HG02610 (cell line): ENCODE results near the gene ASH1L.
"Not testable (repeated sequence)": the region's sequence is repeated elsewhere in the genome, so short reads cannot be mapped to it uniquely, and the experiment has no call there.

ENCODE experiments used
- ATAC-seq: cut with Tn5 transposase; IDR thresholded peaks from one replicate; pipeline ENCODE4 v1.9.1; 2021; ENCODE audit warnings: mild to moderate bottlenecking, moderate library complexity; ENCODE audit not compliant: unreplicated experiment

ASH1L gene

DNA sequence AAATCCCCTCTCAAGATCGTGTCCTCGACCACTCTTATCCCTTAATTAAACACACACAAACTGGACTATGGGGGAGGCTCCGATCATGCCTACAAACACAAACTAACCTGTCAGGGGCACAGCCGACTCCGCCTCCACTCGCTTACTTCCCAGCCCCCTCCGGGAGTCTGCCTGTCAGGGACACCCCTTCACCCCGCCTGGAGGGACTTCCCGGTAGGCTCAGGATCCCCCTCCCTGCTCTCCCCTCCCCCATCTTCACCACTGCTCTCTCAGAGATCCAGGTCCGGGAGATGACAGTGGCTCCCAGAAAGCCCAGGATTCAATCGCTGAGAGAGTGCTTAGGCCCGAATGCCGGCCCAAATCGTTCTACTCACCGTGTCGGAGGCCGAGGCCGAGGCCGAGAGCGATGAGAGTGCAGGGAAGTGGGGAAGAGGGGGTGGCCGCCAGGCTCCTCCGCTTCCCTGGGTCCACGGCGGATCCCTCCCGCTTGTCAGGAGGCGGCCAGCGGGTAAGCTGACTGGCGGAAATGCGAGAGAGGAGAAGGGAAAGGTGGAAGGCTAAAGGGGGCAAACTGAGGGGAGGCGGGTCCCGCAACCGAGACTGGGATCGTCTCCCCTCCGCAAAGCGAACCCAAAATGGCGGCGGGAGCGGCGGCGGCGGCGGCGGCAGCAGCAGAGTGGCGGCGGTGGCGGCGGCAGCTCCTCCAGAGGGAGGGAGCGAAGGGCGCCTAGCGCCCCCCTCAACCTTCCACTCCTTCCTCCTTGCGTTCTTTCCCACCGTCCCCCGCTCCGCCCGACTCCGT is 623 bp downstream of the ASH1L start:
- ATAC-seq, result peak; percentile 33

DNA sequence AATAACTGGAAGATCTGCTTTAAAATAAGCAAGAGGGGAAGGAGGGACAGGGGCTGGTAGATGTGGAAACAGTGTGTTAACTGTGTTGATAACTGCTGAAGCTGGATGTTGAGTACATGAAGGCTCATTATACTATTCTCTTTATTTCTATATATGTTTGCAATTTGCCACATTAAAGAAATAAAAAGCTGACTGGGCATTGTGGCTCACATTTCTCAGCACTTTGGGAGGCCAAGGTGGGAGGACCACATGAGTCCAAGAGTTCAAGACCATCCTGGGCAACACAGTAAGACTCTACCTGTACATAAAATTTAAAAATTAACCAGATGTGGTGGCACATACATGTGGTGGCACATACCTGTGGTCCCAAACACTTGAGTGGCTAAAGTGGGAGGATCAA is 6.7 kb downstream of the ASH1L start:
- ATAC-seq, result no peak

DNA sequence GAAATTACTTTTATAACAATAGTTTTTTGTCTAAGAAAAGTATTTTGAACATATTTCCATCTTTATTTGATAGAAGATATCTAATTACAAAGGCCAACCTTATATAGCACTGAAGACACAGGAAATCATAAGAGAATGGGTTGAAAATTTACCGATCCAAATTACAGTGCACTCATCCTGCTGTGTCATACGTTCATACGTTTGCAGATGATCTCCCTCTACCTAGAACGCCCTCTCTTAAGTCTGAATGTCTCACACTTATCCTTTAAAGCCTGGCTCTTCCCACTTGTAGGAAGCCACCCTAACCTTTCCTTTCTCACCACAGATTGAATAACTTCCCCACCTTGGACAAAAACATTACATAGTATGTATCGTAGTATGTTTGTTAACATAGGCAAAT is 9.3 kb downstream of the ASH1L start:
- ATAC-seq, result no peak

DNA sequence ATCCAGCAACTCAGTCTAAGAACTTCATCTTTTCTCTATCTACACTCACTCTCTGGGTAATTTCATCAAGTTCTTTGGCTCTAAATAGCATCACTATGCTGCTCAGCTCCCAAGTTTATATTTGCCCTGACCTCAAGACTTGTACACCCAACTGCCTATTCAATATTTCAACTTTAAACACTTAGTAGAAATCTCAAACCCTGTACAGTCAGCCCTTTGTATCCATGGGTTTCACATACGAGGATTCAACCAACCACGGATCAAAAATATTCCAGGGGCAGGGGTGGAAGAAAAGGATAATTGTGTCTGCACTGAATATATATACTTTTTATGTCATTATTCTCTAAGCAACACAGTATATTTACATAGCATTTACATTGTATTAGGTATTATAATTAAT is 13.9 kb downstream of the ASH1L start:
- ATAC-seq, result no peak

DNA sequence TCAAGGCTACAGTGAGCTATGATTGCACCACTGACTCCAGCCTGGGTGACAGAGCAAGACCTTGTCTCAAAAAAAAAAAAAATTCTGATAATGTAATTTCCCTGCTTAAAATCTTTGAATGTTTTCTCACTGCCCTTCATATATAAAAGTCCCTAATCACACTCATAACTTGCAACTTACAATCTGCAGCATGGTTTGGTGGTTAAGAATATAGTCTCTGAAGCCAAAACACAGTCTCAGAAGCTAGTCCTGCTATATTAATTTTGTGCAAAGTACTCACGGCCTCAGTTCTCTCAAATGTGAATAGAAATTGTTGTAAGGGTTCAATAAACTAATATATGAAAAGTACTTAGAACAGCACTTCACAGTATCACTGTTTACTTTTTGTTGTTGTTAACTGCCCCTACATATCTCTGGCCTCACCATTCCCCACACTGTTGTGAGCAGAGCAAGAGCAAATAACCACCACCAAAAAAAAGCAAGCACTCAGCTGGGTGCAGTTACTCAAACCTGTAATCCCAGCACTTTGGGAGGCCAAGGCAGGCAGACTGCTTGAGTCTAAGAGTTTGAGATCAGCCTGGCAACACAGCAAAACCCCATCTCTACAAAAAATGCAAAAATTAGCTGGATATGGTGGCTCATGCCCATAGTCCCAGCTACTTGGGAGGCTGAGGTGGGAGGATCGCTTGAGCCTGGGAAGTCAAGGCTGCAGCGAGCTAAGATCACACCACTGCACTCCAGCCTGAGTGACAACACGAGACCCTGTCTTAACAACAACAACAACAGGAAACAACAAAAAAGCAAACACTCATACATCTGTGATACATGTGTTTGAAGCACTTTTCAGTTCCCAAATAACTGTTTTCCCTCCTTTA is 22.4 kb downstream of the ASH1L start:
- ATAC-seq, result peak; percentile 46

DNA sequence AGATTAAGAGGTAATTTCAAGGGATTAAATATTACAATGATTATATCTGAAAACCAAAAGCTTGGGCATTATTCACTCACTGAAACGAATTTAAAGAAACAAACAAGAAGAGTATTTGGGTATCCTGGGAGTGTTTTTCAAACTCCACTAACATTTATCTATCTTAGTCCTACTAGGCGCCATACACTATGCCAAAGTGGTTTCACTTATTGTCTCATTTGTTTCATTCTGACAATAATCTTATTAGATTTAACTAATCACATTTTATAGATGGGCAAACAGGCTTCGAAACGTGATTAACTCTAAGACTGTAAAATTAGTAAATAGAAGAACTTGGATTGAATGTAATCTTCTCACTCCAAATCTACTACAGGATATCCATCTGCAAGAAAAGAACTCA is 25.4 kb downstream of the ASH1L start:
- no peak for ATAC-seq

DNA sequence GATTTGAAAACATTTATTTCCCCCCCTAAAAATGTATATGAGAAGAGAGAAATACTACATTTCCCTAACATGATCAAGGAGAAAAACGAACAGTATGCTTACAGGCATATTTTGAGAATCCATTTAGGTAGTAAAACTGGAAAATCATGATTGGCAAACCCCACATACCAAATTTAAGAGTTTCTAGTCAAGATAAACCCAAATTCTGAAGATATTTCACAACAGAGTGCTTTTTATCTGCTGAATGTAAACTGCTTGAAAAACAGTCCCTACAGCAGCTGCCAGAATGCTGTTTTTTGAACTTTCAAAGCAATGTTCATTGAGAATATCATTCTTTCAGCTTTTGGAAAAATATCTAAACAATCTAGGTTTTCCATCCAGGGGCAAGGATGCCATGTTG is 31.0 kb downstream of the ASH1L start:
- ATAC-seq, result no peak

DNA sequence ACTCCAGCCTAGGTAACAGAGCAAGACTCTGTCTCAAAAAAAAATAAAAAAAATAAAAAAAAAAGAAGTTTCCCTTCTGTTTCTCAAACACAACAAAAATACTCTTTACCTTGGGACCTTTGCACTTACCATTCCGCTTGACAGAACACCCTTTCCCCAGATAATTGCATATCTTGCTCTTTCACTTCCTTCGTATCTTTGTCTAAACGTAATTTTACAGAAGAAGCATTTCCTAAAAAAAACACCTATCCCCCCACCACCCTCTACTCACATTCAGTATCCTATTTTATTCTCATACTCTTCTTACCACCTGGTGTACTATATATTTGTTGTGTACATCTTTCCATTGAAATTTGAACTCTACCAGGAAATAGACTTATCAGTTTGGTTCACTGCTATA is 32.7 kb downstream of the ASH1L start:
- no peak for ATAC-seq

DNA sequence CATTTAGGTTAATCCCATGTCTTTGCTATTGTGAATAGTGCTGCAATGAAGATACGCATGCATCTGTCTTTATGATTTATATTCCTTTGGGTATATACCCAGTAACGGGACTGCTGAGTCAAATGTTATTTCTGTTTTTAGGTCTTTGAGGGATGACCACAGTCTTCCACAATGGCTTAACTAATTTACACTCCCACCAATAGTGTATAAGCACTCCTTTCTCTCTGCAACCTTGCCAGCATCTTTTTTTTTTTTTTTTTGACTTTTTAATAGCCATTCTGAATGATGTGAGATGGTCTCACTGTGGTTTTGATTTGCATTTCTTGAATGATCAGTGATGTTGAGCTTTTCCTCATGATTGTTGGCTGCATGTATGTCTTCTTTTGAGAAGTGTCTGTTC is 33.5 kb downstream of the ASH1L start:
- no peak for ATAC-seq

DNA sequence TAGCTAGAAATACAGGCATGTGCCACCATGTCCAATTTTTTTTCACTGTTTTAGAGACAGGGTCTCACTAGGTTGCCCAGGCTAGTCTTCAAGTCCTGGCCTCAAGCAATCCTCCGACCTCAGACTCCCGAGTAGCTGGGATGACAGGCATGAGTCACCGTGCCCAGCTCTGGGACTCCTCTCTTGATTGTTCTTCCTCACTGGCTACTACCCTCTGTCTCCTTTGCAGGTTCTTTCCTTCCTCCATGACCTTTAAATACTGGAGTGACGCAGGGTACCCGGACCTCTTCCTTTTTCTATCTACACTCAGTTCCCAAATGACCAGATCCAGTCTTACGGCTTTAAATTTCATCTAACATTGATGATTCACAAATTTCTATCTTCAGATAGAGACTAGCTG is 34.9 kb downstream of the ASH1L start:
- ATAC-seq, result no peak

DNA sequence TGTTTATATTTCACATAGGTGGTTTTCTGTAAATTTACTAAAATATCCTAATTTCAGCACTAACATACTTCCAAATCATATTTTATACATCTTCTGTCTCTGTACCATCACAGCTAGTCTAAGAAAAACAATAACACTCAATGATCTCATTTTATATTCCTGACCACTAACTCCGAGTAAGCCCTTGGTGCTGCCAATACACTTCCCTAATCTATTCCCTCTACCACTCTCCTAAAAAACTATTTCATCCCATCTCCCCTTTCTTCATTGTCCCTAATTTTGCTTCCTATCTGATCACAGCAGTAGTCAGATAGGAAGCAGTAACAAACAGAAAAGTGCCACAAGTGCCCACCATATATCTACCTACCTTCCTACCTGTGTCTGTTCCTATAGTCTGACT is 36.2 kb downstream of the ASH1L start:
- ATAC-seq, result no peak

DNA sequence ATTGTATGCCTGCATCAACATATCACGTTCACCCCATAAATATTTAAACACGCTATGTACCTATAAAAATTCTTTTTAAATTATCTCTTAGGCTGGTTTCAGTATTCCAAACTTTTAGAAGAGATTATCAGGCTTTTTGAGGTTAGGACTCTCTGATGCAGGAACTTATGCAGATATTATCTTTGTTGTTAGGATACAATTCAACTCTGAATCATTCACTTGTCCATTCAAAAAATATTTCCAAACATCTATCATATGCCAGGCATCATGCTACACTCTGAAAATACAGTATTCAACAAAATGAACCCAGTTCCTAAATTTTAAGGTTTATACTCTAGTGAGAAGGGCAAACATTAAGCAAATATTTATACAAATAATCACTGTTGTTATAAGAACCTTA is 40.5 kb downstream of the ASH1L start:
- ATAC-seq, result no peak

DNA sequence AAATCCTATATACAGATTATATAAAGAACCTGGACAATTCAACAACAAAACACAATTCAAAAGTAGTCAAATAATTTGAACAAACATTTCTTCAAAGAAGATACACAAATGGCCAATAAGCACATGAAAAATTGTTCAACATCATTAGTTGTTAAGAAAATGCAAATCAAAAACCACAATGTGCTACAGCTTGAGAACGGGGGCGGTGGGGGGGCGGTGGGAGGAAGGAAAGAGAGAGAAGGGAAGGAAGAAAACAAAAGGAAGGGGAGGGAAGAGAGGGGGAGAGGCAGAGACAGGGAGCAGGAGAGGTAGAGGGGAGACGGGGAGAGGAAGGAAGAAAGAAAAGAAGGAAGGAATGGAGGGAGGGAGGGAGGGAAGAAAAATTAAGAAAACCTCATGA is 44.1 kb downstream of the ASH1L start:
- no peak for ATAC-seq

DNA sequence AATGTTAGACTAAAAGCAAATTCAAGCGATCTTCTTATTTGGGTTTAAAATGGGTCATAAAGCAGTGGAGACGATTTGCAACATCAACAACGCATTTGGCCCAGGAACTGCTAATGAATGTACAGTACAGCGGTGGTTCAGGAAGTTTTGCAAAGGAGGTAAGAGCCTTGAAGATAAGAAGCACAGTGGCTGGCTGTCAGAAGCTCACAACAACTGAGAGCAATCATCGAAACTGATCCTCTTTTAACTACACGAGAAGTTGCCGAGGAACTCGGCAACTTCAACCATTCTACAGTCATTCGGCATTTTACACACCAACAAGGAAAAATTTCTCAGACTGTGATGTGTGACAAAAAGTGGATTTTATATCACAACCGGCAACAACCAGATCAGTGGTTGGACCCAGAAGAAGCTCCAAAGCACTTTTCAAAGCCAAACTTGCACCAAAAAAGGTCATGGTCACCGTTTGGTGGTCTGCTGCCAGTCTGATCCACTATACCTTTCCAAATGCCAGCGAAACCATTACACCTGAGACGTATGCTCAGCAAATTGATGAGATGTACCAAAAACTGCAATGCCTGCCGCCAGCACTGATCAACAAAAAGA is 47.9 kb downstream of the ASH1L start:
- no peak for ATAC-seq

DNA sequence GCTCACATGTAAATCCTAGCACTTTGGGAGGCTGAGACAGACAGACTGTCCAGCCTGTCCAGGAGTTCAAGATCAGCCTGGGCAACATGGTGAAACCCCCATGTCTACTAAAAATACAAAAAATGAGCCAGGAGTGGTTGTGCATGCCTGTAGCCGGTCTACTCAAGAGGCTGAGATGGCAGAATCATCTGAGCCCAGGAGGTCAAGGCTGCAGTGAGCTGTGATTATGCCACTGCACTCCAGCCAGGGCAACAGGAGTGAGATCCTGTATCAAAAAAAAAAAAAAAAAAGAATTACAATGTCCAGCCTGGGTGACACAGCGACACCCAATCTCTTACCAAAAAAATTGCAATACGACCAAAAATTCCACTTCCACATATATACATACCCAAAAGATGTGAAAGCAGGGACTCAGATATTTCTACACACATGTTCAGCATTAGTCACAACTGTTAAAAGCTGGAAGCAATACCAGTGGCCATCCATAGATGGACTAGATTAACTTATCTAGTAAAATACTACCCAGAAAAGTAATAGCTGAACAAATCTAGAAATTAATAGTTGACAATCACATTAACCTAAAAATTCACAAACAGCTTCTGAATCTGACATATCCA is 49.2 kb downstream of the ASH1L start:
- ATAC-seq, result no peak

DNA sequence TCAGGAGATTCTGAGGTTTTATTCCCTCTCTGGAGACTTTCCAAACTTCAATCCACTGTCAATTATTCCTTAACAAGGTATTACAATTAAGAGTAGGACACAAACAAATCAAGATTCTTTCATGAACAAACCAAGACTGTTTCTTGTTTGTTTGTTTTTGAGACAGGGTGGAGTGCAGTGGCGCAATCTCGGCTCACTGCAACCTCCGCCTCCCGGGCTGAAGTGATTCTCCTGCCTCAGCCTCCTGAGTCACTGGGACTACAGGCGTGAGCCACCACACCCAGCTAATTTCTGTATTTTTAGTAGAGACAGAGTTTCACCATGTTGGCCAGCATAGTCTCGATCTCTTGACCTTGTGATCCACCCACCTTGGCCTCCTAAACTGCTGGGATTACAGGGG is 51.2 kb downstream of the ASH1L start:
- not testable (repeated sequence) for ATAC-seq

DNA sequence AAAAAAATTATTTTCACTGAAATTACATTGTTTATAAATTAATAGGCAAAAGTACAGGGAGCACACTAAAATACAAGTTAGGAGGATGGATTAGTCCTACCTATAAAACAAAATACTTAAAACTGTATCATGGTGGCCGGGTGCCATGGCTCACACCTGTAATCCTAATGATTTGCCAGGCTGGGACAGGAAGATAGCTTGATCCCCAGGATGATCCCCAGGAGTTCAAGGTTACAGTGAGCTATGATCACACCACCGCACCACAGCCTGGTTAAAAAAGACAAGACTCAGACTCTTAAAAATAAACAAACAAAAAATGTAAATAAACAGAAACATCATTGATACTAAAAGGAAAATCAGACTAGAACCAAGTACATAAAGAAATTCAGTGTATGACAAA is 53.5 kb downstream of the ASH1L start:
- ATAC-seq, result no peak

DNA sequence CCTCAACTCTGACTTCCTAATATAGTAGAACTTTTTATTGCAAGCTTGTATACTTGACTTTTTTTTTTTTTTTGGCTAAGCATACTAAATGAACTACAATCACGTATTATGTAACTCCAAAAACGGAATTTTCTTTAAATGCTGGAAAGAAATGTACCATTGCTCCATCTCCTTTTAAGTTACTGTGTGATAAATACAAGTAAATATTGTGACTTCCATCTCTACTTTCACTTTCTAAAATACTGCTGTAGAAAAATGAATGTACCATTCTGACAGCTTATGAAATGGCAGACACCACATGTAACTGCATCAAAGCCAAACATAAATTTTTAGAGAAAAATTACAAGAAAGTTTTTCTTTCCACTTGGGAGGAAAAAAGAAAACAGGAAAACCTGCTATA is 54.7 kb downstream of the ASH1L start:
- ATAC-seq, result no peak

DNA sequence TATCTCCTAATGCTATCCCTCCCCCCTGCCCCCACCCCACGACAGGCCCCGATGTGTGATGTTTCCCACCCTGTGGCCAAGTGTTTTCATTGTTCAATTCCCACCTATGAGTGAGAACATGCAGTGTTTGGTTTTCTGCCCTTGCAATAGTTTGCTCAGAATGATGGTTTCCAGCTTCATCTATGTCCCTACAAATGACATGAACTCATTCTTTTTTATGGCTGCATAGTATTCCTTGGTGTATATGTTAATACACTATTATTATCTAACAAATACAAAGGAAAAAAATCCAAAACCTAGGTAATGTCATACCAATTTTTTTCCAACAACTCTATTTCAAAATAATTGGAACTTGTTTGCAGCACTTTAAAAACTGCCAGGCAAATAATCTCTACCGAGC is 56.6 kb downstream of the ASH1L start:
- not testable (repeated sequence) for ATAC-seq

DNA sequence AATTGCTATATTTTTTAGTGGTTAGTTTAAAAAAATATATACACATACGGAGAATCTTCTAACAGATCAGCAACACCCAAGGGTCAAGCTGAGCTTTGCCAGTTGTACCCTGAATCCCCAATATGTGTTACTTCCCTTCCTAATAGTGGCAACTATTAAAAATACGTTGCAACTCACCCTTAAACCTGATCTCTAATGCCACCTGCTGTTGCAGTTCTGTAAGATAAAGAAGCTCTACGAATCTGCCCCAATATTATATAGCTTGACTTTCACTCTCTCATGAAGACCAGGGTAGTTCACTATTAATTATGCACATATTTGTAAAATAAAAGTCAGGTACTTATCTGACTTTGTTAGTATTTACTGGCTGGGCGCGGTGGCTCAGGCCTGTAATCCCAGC is 58.4 kb downstream of the ASH1L start:
- ATAC-seq, result no peak

DNA sequence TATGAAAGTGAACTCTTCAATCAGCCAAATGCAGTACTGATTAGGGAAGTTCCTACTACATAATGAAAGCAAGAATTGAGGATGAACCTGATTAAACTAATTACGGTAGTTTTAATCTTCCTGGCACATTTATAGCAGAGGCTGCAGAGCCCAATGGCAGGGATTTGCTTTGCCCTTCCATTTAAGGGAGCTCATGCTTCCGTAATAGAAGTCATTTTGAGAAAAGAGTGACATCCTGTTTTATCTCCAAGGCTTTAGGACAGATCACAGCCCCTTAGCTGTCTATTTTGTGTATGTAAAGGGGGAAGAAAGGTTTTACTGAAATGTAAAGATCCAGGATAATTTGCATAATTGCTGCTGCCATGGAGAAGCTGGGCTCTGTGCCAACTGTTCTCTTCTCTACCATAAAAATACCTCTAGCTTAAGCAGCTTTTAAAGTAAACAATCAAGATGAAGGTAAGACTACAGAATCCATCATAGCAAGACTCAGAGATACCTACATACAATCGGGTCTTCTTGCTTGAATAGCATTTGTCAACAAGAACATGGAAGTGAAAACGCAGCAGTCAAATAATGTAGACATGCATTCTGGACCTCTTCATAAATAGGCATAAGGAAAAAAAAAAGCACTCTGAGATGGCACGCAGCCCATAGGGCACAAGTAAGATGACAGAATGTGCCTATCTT is 62.5 kb downstream of the ASH1L start:
- ATAC-seq, result no peak
